ENCODE measurements around the gene CDCA7. TPM values are rescaled to one million over a fixed set of nuclear protein-coding genes. Genes with fewer than 3 reads are reported as not detected.

The CDCA7 gene
- total and polyA plus RNA-seq, 2 of the 13 experiments (the other 11 are each of a cell fraction or from before 2014, with no cell fraction given), result 46.2 to 57.8 TPM

- peak; percentile 65 for TF ChIP-seq TAF1 (CRISPR knock-in tag; IDR thresholded peaks at IDR 0.05)
- TF ChIP-seq MXI1 (IDR thresholded peaks at IDR 0.05; ENCODE audit: borderline replicate concordance, low read depth, low read length), result 0 out of 3 replicates have a peak, but pooled peaks have one; percentile 44
- TF ChIP-seq SRY (CRISPR knock-in tag; IDR thresholded peaks at IDR 0.05), result peak; percentile 97
- peak; percentile 83; the same call in 1 of the 2 replicates for TF ChIP-seq TGIF2 (CRISPR knock-in tag; IDR thresholded peaks at IDR 0.05)
- no peak for TF ChIP-seq NCOA1 (CRISPR knock-in tag; IDR thresholded peaks at IDR 0.05)
- peak; percentile 59 for TF ChIP-seq ZNF143 (CRISPR knock-in tag; IDR thresholded peaks at IDR 0.05)
- TF ChIP-seq ZNF761 (CRISPR knock-in tag; conservative IDR thresholded peaks at IDR 0.05), result peak; percentile 96
- peak; percentile 82 for TF ChIP-seq ZSCAN25 (CRISPR knock-in tag; IDR thresholded peaks at IDR 0.05)
- peak in 1 of 2 experiments; percentile 100; a peak in 1 of 4 replicates for TF ChIP-seq EP300 (IDR thresholded peaks at IDR 0.05; ENCODE audit: low read depth in 2 of 2, low read length in 2 of 2)
- TF ChIP-seq EP300 (CRISPR knock-in tag; IDR thresholded peaks at IDR 0.05; ENCODE audit: borderline replicate concordance), result no peak
- TF ChIP-seq ZNF670 (CRISPR knock-in tag; IDR thresholded peaks at IDR 0.05; ENCODE audit: borderline replicate concordance), result peak; percentile 93
- TF ChIP-seq SRSF1 (optimal IDR thresholded peaks at IDR 0.05; ENCODE audit: low read depth, low read length), result no peak
- peak; percentile 96 for TF ChIP-seq MED13 (CRISPR knock-in tag; IDR thresholded peaks at IDR 0.05)
- TF ChIP-seq SETDB1 (CRISPR knock-in tag; IDR thresholded peaks at IDR 0.05; ENCODE audit: borderline replicate concordance), result no peak
- TF ChIP-seq ISL2 (CRISPR knock-in tag; IDR thresholded peaks at IDR 0.05), result peak; percentile 67
- TF ChIP-seq ZNF407 (CRISPR knock-in tag; IDR thresholded peaks at IDR 0.05; ENCODE audit: not compliant biosample characterization), result peak; percentile 87
- TF ChIP-seq, protein P1, sequence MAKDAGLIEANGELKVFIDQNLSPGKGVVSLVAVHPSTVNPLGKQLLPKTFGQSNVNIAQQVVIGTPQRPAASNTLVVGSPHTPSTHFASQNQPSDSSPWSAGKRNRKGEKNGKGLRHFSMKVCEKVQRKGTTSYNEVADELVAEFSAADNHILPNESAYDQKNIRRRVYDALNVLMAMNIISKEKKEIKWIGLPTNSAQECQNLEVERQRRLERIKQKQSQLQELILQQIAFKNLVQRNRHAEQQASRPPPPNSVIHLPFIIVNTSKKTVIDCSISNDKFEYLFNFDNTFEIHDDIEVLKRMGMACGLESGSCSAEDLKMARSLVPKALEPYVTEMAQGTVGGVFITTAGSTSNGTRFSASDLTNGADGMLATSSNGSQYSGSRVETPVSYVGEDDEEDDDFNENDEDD (CRISPR knock-in tag; IDR thresholded peaks at IDR 0.05; ENCODE audit: borderline replicate concordance), result peak; percentile 98
- TF ChIP-seq, protein P2, sequence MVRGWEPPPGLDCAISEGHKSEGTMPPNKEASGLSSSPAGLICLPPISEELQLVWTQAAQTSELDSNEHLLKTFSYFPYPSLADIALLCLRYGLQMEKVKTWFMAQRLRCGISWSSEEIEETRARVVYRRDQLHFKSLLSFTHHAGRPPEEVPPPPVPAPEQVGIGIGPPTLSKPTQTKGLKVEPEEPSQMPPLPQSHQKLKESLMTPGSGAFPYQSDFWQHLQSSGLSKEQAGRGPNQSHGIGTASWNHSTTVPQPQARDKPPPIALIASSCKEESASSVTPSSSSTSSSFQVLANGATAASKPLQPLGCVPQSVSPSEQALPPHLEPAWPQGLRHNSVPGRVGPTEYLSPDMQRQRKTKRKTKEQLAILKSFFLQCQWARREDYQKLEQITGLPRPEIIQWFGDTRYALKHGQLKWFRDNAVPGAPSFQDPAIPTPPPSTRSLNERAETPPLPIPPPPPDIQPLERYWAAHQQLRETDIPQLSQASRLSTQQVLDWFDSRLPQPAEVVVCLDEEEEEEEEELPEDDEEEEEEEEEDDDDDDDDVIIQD (CRISPR knock-in tag; IDR thresholded peaks at IDR 0.05; ENCODE audit: low read depth), result no peak
- TF ChIP-seq FOXC1 (CRISPR knock-in tag; IDR thresholded peaks at IDR 0.05; ENCODE audit: borderline replicate concordance), result peak; percentile 96
- TF ChIP-seq MED8 (CRISPR knock-in tag; IDR thresholded peaks at IDR 0.05; ENCODE audit: insufficient replicate concordance), result peak; percentile 13
- TF ChIP-seq ZNF263 (CRISPR knock-in tag; IDR thresholded peaks at IDR 0.05), result peak; percentile 82
These were observed at the start of gene CDCA7 (continued) for GRCh38 chr2:173354582-173355131.

Measured in HepG2 (cell line).